Measurements from ENCODE around the gene PITX3. TPM values are rescaled to one million over a fixed set of nuclear protein-coding genes. Genes with fewer than 3 reads are reported as not detected.

PITX3 gene
- total RNA-seq, 4 donors from 2014 or later, result not detected

DNA sequence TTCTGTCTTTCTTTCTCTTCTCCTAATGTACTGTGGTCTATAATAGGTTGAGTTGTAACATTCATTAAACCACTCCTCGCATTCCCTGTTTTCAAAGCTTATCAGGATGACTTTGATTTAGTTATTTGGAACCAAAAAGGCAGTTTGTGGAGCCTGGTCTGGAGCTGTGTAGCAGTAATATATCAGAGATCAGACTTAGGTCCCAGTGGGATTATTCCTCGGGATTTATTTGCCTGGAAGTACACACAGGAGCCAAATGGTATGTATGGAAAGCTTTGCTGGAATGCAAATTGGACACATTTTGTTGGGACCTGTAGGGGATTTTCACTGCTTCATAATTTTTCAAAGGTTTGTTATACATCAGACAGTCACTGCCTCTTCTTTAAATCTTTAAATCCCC is 44.9 kb upstream of the PITX3 start:
- Histone ChIP-seq H3K4me3 (no peak overlapping the region), H3K9me3 (no peaks in the 10 kb centered on the region), H3K27me3 (no peaks in the 10 kb centered on the region), H3K4me1 (no peaks in the 10 kb centered on the region), H3K36me3 (peaks cover 0 to 4% (median 0%) of the 10 kb centered on the region in 3 donors), H3K27ac (no peak overlapping the region)
- TF ChIP-seq, protein P1, sequence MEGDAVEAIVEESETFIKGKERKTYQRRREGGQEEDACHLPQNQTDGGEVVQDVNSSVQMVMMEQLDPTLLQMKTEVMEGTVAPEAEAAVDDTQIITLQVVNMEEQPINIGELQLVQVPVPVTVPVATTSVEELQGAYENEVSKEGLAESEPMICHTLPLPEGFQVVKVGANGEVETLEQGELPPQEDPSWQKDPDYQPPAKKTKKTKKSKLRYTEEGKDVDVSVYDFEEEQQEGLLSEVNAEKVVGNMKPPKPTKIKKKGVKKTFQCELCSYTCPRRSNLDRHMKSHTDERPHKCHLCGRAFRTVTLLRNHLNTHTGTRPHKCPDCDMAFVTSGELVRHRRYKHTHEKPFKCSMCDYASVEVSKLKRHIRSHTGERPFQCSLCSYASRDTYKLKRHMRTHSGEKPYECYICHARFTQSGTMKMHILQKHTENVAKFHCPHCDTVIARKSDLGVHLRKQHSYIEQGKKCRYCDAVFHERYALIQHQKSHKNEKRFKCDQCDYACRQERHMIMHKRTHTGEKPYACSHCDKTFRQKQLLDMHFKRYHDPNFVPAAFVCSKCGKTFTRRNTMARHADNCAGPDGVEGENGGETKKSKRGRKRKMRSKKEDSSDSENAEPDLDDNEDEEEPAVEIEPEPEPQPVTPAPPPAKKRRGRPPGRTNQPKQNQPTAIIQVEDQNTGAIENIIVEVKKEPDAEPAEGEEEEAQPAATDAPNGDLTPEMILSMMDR (IDR thresholded peaks at IDR 0.05), result no peak
- TF ChIP-seq POLR2A (IDR thresholded peaks at IDR 0.05), result no peak
- DNase-seq, result no peak

DNA sequence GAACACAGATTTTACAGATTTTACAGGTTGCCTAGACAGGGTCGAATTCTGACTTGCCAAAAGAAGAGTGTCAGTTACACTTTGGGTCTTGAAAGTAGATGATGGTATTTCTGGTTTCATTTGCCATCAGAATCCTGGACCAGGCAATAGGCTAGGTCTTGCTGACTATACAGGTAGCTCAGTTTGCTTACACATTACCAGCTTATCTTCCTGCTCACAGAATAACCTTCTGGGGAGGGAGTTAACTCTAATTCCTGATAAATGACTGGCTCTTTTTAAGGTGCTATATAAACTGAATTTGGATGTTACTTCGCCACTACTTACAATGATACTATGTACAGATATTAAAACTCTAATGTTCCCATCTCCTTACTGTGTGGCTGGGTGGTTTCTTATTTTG is 43.8 kb upstream of the PITX3 start:
- no peaks in the 10 kb centered on the region for H3K27me3 ChIP-seq
- TF ChIP-seq, protein P1 (IDR thresholded peaks at IDR 0.05), result no peak
- no peak for TF ChIP-seq POLR2A (IDR thresholded peaks at IDR 0.05)
- no peak overlapping the region for H3K27ac ChIP-seq
- H3K36me3 ChIP-seq, result peaks cover 0 to 4% (median 0%) of the 10 kb centered on the region in 3 donors
- no peaks in the 10 kb centered on the region for H3K9me3 ChIP-seq
- peaks cover 0 to 10% (median 0%) of the 10 kb centered on the region in 4 donors for H3K4me1 ChIP-seq
- no peak overlapping the region for H3K4me3 ChIP-seq
- DNase-seq, result no peak

DNA sequence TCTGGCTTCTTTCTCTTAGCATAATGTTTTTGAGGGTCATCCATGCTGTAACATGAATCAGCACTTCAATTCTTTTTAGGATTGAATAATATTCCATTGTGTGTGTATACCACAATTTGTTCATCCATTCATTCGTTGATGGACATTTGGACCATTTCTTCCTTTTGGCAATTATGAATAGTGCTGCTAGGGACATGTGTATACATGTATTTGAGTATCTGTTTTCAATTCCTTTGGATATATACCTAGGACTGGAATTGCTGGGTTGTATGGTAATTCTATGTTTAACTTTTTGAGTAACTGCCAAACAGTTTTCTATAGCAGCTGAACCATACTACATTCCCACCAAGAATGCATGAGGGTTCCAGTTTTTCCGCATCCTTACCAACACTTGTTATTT is 43.2 kb upstream of the PITX3 start:
- Histone ChIP-seq H3K36me3 (peaks cover 0 to 4% (median 0%) of the 10 kb centered on the region in 3 donors), H3K27me3 (no peaks in the 10 kb centered on the region), H3K9me3 (no peaks in the 10 kb centered on the region), H3K27ac (no peak overlapping the region), H3K4me3 (no peak overlapping the region), H3K4me1 (peaks cover 0 to 16% (median 0%) of the 10 kb centered on the region in 4 donors)
- TF ChIP-seq, protein P1 (IDR thresholded peaks at IDR 0.05), result no peak
- no peak for TF ChIP-seq POLR2A (IDR thresholded peaks at IDR 0.05)
- no peak for DNase-seq

DNA sequence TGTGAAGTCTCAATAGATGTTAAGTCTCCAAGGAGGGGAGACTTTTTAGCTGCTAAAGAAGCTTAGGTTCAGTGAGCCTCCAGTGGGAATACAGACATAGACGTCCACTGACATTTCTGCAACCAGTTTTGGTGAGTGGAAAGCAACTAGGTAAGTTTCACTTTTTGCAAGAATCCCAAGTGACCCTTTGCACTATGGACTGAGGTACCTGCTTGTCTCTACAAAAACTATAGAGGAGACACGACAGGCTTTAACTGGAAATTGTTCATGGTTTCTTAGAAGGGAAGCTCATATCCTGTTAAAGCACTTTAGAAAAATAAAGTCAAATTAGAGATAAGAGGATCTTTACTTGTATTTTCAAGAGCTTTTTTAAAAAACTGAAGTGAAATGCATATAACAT is 42.6 kb upstream of the PITX3 start:
- H3K36me3 ChIP-seq, result peaks cover 0 to 4% (median 0%) of the 10 kb centered on the region in 3 donors
- H3K4me3 ChIP-seq, result no peak overlapping the region
- no peaks in the 10 kb centered on the region for H3K9me3 ChIP-seq
- no peak overlapping the region for H3K27ac ChIP-seq
- H3K27me3 ChIP-seq, result no peaks in the 10 kb centered on the region
- TF ChIP-seq, protein P1 (IDR thresholded peaks at IDR 0.05), result no peak
- no peak for TF ChIP-seq POLR2A (IDR thresholded peaks at IDR 0.05)
- H3K4me1 ChIP-seq, result peaks cover 0 to 18% (median 0%) of the 10 kb centered on the region in 4 donors
- DNase-seq, result no peak

DNA sequence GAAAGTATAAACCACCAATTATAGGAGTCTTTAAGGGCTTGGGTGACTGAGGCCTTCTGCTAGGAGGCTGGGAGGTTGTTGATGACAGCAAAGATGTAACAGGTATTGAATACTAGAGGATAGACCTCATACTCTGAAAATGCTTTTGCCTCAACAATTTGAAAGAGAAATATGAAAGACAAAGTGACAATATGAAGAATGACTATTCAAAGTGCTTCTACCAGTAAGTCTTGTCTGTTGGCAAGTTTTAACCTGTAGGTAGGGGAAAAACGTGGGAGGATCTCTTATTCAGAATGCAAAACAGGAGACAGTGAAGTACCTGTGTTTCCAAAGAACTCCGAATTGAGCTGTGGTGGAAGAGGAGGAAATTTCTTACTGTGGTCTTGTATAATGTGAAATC is 42.2 kb upstream of the PITX3 start:
- peaks cover 0 to 4% (median 0%) of the 10 kb centered on the region in 3 donors for H3K36me3 ChIP-seq
- H3K4me1 ChIP-seq, result peaks cover 0 to 18% (median 0%) of the 10 kb centered on the region in 4 donors
- no peak overlapping the region for H3K4me3 ChIP-seq
- H3K27me3 ChIP-seq, result no peaks in the 10 kb centered on the region
- H3K9me3 ChIP-seq, result no peaks in the 10 kb centered on the region
- DNase-seq, result no peak
- TF ChIP-seq, protein P1 (IDR thresholded peaks at IDR 0.05), result no peak
- TF ChIP-seq POLR2A (IDR thresholded peaks at IDR 0.05), result no peak
- H3K27ac ChIP-seq, result no peak overlapping the region

DNA sequence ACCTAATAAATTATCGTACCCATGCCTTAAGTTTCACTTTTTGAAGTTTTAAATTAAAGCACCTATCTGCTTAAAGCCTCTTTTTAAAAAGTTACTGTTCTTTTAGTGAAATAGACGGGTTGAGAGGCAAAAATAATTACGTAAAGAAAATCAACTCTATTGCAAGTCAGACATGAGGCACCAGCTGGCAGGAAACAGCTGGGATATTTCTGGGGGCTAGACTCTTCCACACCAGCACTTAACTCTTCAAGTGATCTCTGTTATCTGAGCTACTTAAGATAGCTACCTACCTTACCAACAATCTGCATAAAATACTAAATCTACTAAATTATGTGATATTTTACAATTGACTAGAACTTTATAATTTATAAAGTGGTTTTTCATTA is 39.8 kb upstream of the PITX3 start:
- H3K9me3 ChIP-seq, result no peaks in the 10 kb centered on the region
- DNase-seq, result no peak
- H3K36me3 ChIP-seq, result peaks cover 0 to 4% (median 0%) of the 10 kb centered on the region in 3 donors
- H3K4me1 ChIP-seq, result peaks cover 0 to 18% (median 0%) of the 10 kb centered on the region in 4 donors
- no peaks in the 10 kb centered on the region for H3K27me3 ChIP-seq
- H3K27ac ChIP-seq, result no peak overlapping the region
- no peak overlapping the region for H3K4me3 ChIP-seq
- TF ChIP-seq, protein P1 (IDR thresholded peaks at IDR 0.05), result no peak
- TF ChIP-seq POLR2A (IDR thresholded peaks at IDR 0.05), result no peak

Measured in Peyer's patch (tissue), 4 donors.